SK-N-SH (cell line): Measurements from ENCODE around the gene PUS10. TPM values are rescaled to one million over a fixed set of nuclear protein-coding genes. Genes with fewer than 3 reads are reported as not detected.

Experiments
- CTCF ChIA-PET: fragments of 300-600, 350-600 bp; formaldehyde crosslinking; extraction: SDS; loops from one replicate; lab custom pipeline; 2021; lab: Yijun Ruan, JAX
- POLR2A ChIA-PET: fragments of 350-600 bp; sonication (Branson Sonifier 250); formaldehyde crosslinking; extraction: SDS; loops from one replicate; lab custom pipeline; 2020; ENCODE audit warnings: antibody characterized with exemption, inconsistent platforms; lab: Yijun Ruan, JAX
- DNase-seq: peaks from one replicate; pipeline ENCODE4 v3.0.0; 2012
- H2AFZ ChIP-seq: fragments of 200-600 bp; sonication (generic); 2 replicates; pipeline ENCODE4 v1.8.1; 2016; ENCODE audit warnings: antibody characterized with exemption, mild to moderate bottlenecking, low read depth
- H3F3A ChIP-seq: fragments of 200-600 bp; sonication (generic); replicated peaks from 2 replicates; pipeline ENCODE3; 2016; ENCODE audit warnings: antibody characterized with exemption, mild to moderate bottlenecking; ENCODE audit not compliant: insufficient read depth
- H3K27ac ChIP-seq, 2 experiments: fragments of 200-500 bp in 1 of 2; fragments of 200-600 bp in 1 of 2; sonication (Bioruptor generic) in 1 of 2; sonication (generic), shearing (Covaris generic) in 1 of 2; 2 replicates each; pipeline versions ENCODE4 v1.5.1 to v1.6.1; 2014 to 2016; ENCODE audit warnings: low read depth in 2 of 2, inconsistent platforms in 1 of 2, low read length in 1 of 2, mild to moderate bottlenecking in 1 of 2, mixed read lengths in 1 of 2
- H3K27me3 ChIP-seq: fragments of 200-600 bp; sonication (generic), shearing (Covaris generic); 2 replicates; pipeline ENCODE4 v1.6.1; 2016; ENCODE audit warnings: mixed run types; ENCODE audit not compliant: insufficient read depth
- H3K36me3 ChIP-seq, 2 experiments: fragments of 200-500 bp in 1 of 2; fragments of 200-600 bp in 1 of 2; sonication (Bioruptor generic) in 1 of 2; sonication (generic) in 1 of 2; replicated peaks in 1 of 2; 2 replicates each; pipeline versions ENCODE3 to v1.5.1; 2014 to 2016; ENCODE audit warnings: low read length in 1 of 2, mild to moderate bottlenecking in 1 of 2; ENCODE audit not compliant: insufficient read depth in 2 of 2, control insufficient read depth in 1 of 2
- H3K4me1 ChIP-seq, 2 experiments: fragments of 200-500 bp in 1 of 2; fragments of 200-600 bp in 1 of 2; sonication (Bioruptor generic) in 1 of 2; sonication (generic), shearing (Covaris generic) in 1 of 2; 2 replicates each; pipeline versions ENCODE4 v1.5.1 to v1.6.1; 2014 to 2016; ENCODE audit warnings: low read depth in 1 of 2, low read length in 1 of 2, mixed run types in 1 of 2; ENCODE audit not compliant: insufficient read depth in 2 of 2, control insufficient read depth in 1 of 2
- H3K4me2 ChIP-seq: fragments of 200-600 bp; sonication (generic), shearing (Covaris generic); 2 replicates; pipeline ENCODE4 v1.6.1; 2017; ENCODE audit warnings: mixed run types
- H3K4me3 ChIP-seq, 2 experiments: fragments of 200-500 bp in 1 of 2; fragments of 200-600 bp in 1 of 2; sonication (Bioruptor generic) in 1 of 2; sonication (generic), shearing (Covaris generic) in 1 of 2; 2 replicates each; pipeline versions ENCODE4 v1.5.1 to v1.8.1; 2014 to 2016; ENCODE audit warnings: low read depth in 2 of 2, inconsistent platforms in 1 of 2, low read length in 1 of 2, mild to moderate bottlenecking in 1 of 2, mixed read lengths in 1 of 2, moderate library complexity in 1 of 2
- H3K79me2 ChIP-seq: fragments of 200-600 bp; sonication (generic); 2 replicates; pipeline ENCODE4 v1.8.1; 2017; ENCODE audit warnings: mild to moderate bottlenecking; ENCODE audit not compliant: insufficient read depth
- H3K9ac ChIP-seq: fragments of 200-600 bp; sonication (generic); 2 replicates; pipeline ENCODE4 v1.6.1; 2017; ENCODE audit warnings: mixed run types
- H3K9me2 ChIP-seq: fragments of 200-600 bp; sonication (generic); 2 replicates; pipeline ENCODE4 v1.6.1; 2017; ENCODE audit warnings: mixed run types
- H3K9me3 ChIP-seq: fragments of 200-600 bp; sonication (generic); 2 replicates; pipeline ENCODE4 v1.6.1; 2017; ENCODE audit warnings: mixed run types, mild to moderate bottlenecking, moderate library complexity
- H4K20me1 ChIP-seq: fragments of 200-600 bp; sonication (generic); 2 replicates; pipeline ENCODE4 v1.6.1; 2017; ENCODE audit warnings: mild to moderate bottlenecking, mixed run types; ENCODE audit not compliant: insufficient read depth
- CTCF ChIP-seq: fragments of 200-600 bp; sonication (generic); IDR thresholded peaks from 2 replicates; pipeline ENCODE4 v1.6.1; 2017; ENCODE audit warnings: antibody characterized with exemption, mild to moderate bottlenecking, moderate library complexity
- EP300 ChIP-seq, 2 experiments: IDR thresholded peaks; 2 replicates each; pipeline versions ENCODE4 v1.4.0 to v1.6.1; 2012; ENCODE audit warnings: borderline replicate concordance in 1 of 2, low read depth in 1 of 2, low read length in 1 of 2
- EZH2phosphoT487 ChIP-seq: fragments of 200-600 bp; sonication (generic); IDR thresholded peaks from 2 replicates; pipeline ENCODE4 v1.6.1; 2017; ENCODE audit warnings: low read depth, mixed run types, mild to moderate bottlenecking, antibody characterized with exemption, moderate library complexity, borderline replicate concordance
- FOSL2 ChIP-seq: IDR thresholded peaks from 2 replicates; pipeline ENCODE4 v1.4.0; 2012; ENCODE audit warnings: low read depth, mild to moderate bottlenecking, moderate library complexity, borderline replicate concordance
- GABPA ChIP-seq: IDR thresholded peaks from 2 replicates; pipeline ENCODE4 v1.4.0; 2012; ENCODE audit warnings: low read depth, mild to moderate bottlenecking
- GATA2 ChIP-seq: sonication (generic); formaldehyde crosslinking; IDR thresholded peaks from 2 replicates; pipeline ENCODE4 v1.5.0; 2020; ENCODE audit warnings: mild to moderate bottlenecking, missing genetic modification reagents
- JUND ChIP-seq: IDR thresholded peaks from 2 replicates; pipeline ENCODE4 v1.4.0; 2012
- MEF2A ChIP-seq: IDR thresholded peaks from 2 replicates; pipeline ENCODE4 v1.4.0; 2012; ENCODE audit warnings: low read depth, borderline replicate concordance
- MXI1 ChIP-seq: IDR thresholded peaks from 2 replicates; pipeline ENCODE4 v1.6.1; 2012; ENCODE audit warnings: mild to moderate bottlenecking, low read depth, low read length, improper control_type of control experiment
- PBX3 ChIP-seq: IDR thresholded peaks from 2 replicates; pipeline ENCODE4; 2012
- POLR2AphosphoS5 ChIP-seq: IDR thresholded peaks from 2 replicates; pipeline ENCODE4 v1.6.1; 2012; ENCODE audit warnings: low read depth, low read length
- RCOR1 ChIP-seq: fragments of 150-350 bp; IDR thresholded peaks from 2 replicates; pipeline ENCODE4 v1.6.1; 2017; ENCODE audit warnings: antibody characterized with exemption, low read length
- RFX5 ChIP-seq: IDR thresholded peaks from 2 replicates; pipeline ENCODE4 v1.6.1; 2012; ENCODE audit warnings: mild to moderate bottlenecking, improper control_type of control experiment, low read length
- RXRA ChIP-seq: IDR thresholded peaks from 2 replicates; pipeline ENCODE4 v1.4.0; 2012; ENCODE audit warnings: low read depth, mild to moderate bottlenecking, borderline replicate concordance
- SMC3 ChIP-seq: IDR thresholded peaks from 2 replicates; pipeline ENCODE4 v1.6.1; 2012; ENCODE audit warnings: low read depth, low read length, improper control_type of control experiment
- TCF12 ChIP-seq: IDR thresholded peaks from 2 replicates; pipeline ENCODE4 v1.4.0; 2012
- TEAD4 ChIP-seq: IDR thresholded peaks from 2 replicates; pipeline ENCODE4 v1.4.0; 2012; ENCODE audit warnings: mild to moderate bottlenecking, borderline replicate concordance; ENCODE audit not compliant: insufficient read depth
- USF1 ChIP-seq: IDR thresholded peaks from 2 replicates; pipeline ENCODE4 v1.4.0; 2012; ENCODE audit warnings: low read depth, borderline replicate concordance
- YY1 ChIP-seq: IDR thresholded peaks from 2 replicates; pipeline ENCODE4 v1.4.0; 2012; ENCODE audit warnings: low read depth, mild to moderate bottlenecking
- ZBTB33 ChIP-seq: IDR thresholded peaks from 2 replicates; pipeline ENCODE4 v1.4.0; 2012; ENCODE audit warnings: low read depth, borderline replicate concordance
- WGBS: methylation state at CpG from one replicate; pipeline ENCODE4 v1.1.6; 2017; ENCODE audit warnings: low lambda C conversion rate; 5-methylcytosine and 5-hydroxymethylcytosine counted together
- polyA plus RNA-seq, 3 experiments: library from polyadenylated mRNA; depleted of rRNA; stranded (reverse); fragments of >200 nt; gene quantifications; 2 replicates each; pipeline ENCODE4 v1.2.3, GENCODE V29; 2012

Gene PUS10
- polyA plus RNA-seq, 1 of the 3 experiments (the other 2 are of a cell fraction), result 2.8 TPM

GRCh38 chr2:61005736-61006135 is 12.3 kb downstream of the PUS10 start:
- H3K27me3 ChIP-seq, result no peaks in the 10 kb centered on the region
- H3K9ac ChIP-seq, result no peak overlapping the region
- TF ChIP-seq PBX3, result no peak
- no peak for TF ChIP-seq RXRA
- no peak for TF ChIP-seq RCOR1
- no peak for TF ChIP-seq GABPA
- TF ChIP-seq TCF12, result no peak
- TF ChIP-seq EZH2phosphoT487, result no peak
- no peak for TF ChIP-seq FOSL2
- no peak for TF ChIP-seq CTCF
- TF ChIP-seq USF1, result no peak
- TF ChIP-seq YY1, result no peak
- no peak for TF ChIP-seq SMC3
- TF ChIP-seq POLR2AphosphoS5, result no peak
- no peak for TF ChIP-seq EP300 (IDR thresholded peaks at IDR 0.05; ENCODE audit: borderline replicate concordance in 1 of 2, low read depth in 1 of 2, low read length in 1 of 2)
- no peak for TF ChIP-seq TEAD4
- TF ChIP-seq ZBTB33, result no peak
- no peak for TF ChIP-seq MEF2A
- TF ChIP-seq GATA2 (CRISPR knock-in tag), result no peak
- TF ChIP-seq MXI1, result no peak
- no peak for TF ChIP-seq JUND
- TF ChIP-seq RFX5, result no peak
- POLR2A ChIA-PET, result no interaction called here
- H3F3A ChIP-seq, result peaks cover 14% of the 10 kb centered on the region
- H2AFZ ChIP-seq, result no peak overlapping the region
- no peaks in the 10 kb centered on the region for H4K20me1 ChIP-seq
- no peaks in the 10 kb centered on the region for H3K9me3 ChIP-seq
- no peak overlapping the region for H3K4me2 ChIP-seq
- H3K27ac ChIP-seq, result no peak overlapping the region
- no peaks in the 10 kb centered on the region for H3K4me1 ChIP-seq
- no peak for DNase-seq
- CTCF ChIA-PET, result interaction anchor here (1.1 kb wide), 1 partner anchor 299 kb away, joined by 4 read pairs; no protein-coding TSS in a partner anchor
- H3K79me2 ChIP-seq, result no peaks in the 10 kb centered on the region
- H3K9me2 ChIP-seq, result no peaks in the 10 kb centered on the region
- no peak overlapping the region for H3K4me3 ChIP-seq
- H3K36me3 ChIP-seq, result peaks cover 0 to 3% of the 10 kb centered on the region in 2 experiments
- 95% methylated on average over 3 of the region's 3 CpGs for WGBS
